GM23338 (cell line): ENCODE data around the gene RPA1. TPM values are rescaled to one million over a fixed set of nuclear protein-coding genes. Genes with fewer than 3 reads are reported as not detected.

Experiments used
- ATAC-seq: fragments of 200-7000 bp; cut with Tn5 transposase; 3 replicates; pipeline ENCODE4 v1.9.1; 2020
- DNase-seq: peaks from one replicate; pipeline ENCODE4 v3.0.0-alpha.2; 2015; ENCODE audit warnings: low spot score
- H2AFZ ChIP-seq: fragments of 200-600 bp; sonication (generic); 2 replicates; pipeline ENCODE4 v1.8.0; 2016; ENCODE audit warnings: antibody characterized with exemption, mild to moderate bottlenecking, moderate library complexity
- H3F3A ChIP-seq: fragments of 200-600 bp; sonication (generic); replicated peaks from 2 replicates; pipeline ENCODE4 v1.8.0; 2017; ENCODE audit warnings: antibody characterized with exemption, mixed run types, low read depth
- H3K27ac ChIP-seq: fragments of 200-600 bp; sonication (generic); 2 replicates; pipeline ENCODE4 v1.6.1; 2016; ENCODE audit warnings: low read depth
- H3K27me3 ChIP-seq: fragments of 200-600 bp; sonication (generic); 2 replicates; pipeline ENCODE4 v1.8.0; 2016; ENCODE audit warnings: mild to moderate bottlenecking, mixed run types, moderate library complexity; ENCODE audit not compliant: insufficient read depth
- H3K36me3 ChIP-seq: fragments of 200-600 bp; sonication (generic); 2 replicates; pipeline ENCODE4 v1.8.0; 2016; ENCODE audit warnings: mild to moderate bottlenecking; ENCODE audit not compliant: insufficient read depth
- H3K4me1 ChIP-seq: fragments of 200-600 bp; sonication (generic); 2 replicates; pipeline ENCODE4 v1.8.0; 2016; ENCODE audit warnings: mild to moderate bottlenecking, moderate library complexity; ENCODE audit not compliant: insufficient read depth
- H3K4me2 ChIP-seq: fragments of 200-600 bp; sonication (generic); 2 replicates; pipeline ENCODE4 v1.7.1; 2017; ENCODE audit warnings: mixed run types
- H3K4me3 ChIP-seq: fragments of 200-600 bp; sonication (generic); 2 replicates; pipeline ENCODE4 v1.6.1; 2016; ENCODE audit warnings: mixed run types
- H3K79me2 ChIP-seq: fragments of 200-600 bp; sonication (generic); replicated peaks from 2 replicates; pipeline ENCODE4 v1.8.0; 2017; ENCODE audit warnings: mild to moderate bottlenecking; ENCODE audit not compliant: insufficient read depth
- H3K9me2 ChIP-seq: fragments of 200-600 bp; sonication (generic); 2 replicates; pipeline ENCODE4 v1.8.0; 2017; ENCODE audit not compliant: insufficient read depth
- H4K20me1 ChIP-seq: fragments of 200-600 bp; sonication (generic); replicated peaks from 2 replicates; pipeline ENCODE4 v1.8.0; 2017; ENCODE audit warnings: mild to moderate bottlenecking; ENCODE audit not compliant: insufficient read depth
- H3K27ac Mint-ChIP-seq: 2 replicates; pipeline ENCODE4 v1.8.0; 2020; ENCODE audit warnings: inconsistent platforms, mild to moderate bottlenecking, moderate library complexity, mixed read lengths
- H3K27me3 Mint-ChIP-seq: 3 replicates; pipeline ENCODE4 v1.8.0; 2022; ENCODE audit warnings: low read depth, mild to moderate bottlenecking, moderate library complexity, mixed read lengths, inconsistent platforms; ENCODE audit not compliant: insufficient read depth, poor library complexity
- H3K36me3 Mint-ChIP-seq: 3 replicates; pipeline ENCODE4 v1.8.0; 2021; ENCODE audit warnings: low read depth, mild to moderate bottlenecking, inconsistent platforms, moderate library complexity, mixed read lengths
- H3K4me1 Mint-ChIP-seq: 3 replicates; pipeline ENCODE4 v1.8.0; 2020; ENCODE audit warnings: mild to moderate bottlenecking, inconsistent platforms, mixed read lengths
- H3K4me3 Mint-ChIP-seq: 3 replicates; pipeline ENCODE4 v1.8.0; 2021; ENCODE audit warnings: moderate library complexity, mild to moderate bottlenecking, inconsistent platforms, mixed read lengths
- H3K9me3 Mint-ChIP-seq: 3 replicates; pipeline ENCODE4 v1.8.0; 2020; ENCODE audit warnings: moderate library complexity, mild to moderate bottlenecking, inconsistent platforms, mixed read lengths
- CREB1 ChIP-seq: fragments of 250-450 bp; sonication (Bioruptor Pico); IDR thresholded peaks from 2 replicates; pipeline ENCODE4 v1.5.0; 2020; ENCODE audit warnings: low read depth, mild to moderate bottlenecking, moderate library complexity
- CTCF ChIP-seq, 2 experiments: fragments of 200-600 bp in 1 of 2; sonication (generic) in 1 of 2; conservative IDR thresholded peaks; 2 replicates each; pipeline versions ENCODE4 v1.5.1 to v1.6.1; 2016 to 2017; ENCODE audit warnings: antibody characterized with exemption in 2 of 2, low read depth in 2 of 2, mild to moderate bottlenecking in 2 of 2, moderate library complexity in 1 of 2
- ETS1 ChIP-seq: IDR thresholded peaks from 2 replicates; pipeline ENCODE4 v1.6.1; 2016; ENCODE audit warnings: antibody characterized with exemption
- EZH2 ChIP-seq: fragments of 200-600 bp; sonication (generic); IDR thresholded peaks from one replicate; pipeline ENCODE4 v1.8.0; 2017; ENCODE audit warnings: antibody characterized with exemption, mild to moderate bottlenecking, low read depth; ENCODE audit not compliant: unreplicated experiment
- EZH2phosphoT487 ChIP-seq: fragments of 200-600 bp; sonication (generic); IDR thresholded peaks from one replicate; pipeline ENCODE4 v1.8.1; 2018; ENCODE audit warnings: antibody characterized with exemption; ENCODE audit not compliant: unreplicated experiment
- JUNB ChIP-seq: IDR thresholded peaks from one replicate; pipeline ENCODE4 v1.6.1; 2016; ENCODE audit warnings: antibody characterized with exemption; ENCODE audit not compliant: unreplicated experiment
- NANOG ChIP-seq: IDR thresholded peaks from 2 replicates; pipeline ENCODE4 v1.6.1; 2016; ENCODE audit warnings: antibody characterized with exemption, borderline replicate concordance
- POLR2AphosphoS5 ChIP-seq: IDR thresholded peaks from 2 replicates; pipeline ENCODE4 v1.6.1; 2016; ENCODE audit warnings: antibody characterized with exemption, low read depth
- REST ChIP-seq: IDR thresholded peaks from one replicate; pipeline ENCODE4 v1.6.1; 2018; ENCODE audit warnings: antibody characterized with exemption; ENCODE audit not compliant: unreplicated experiment
- STAT1 ChIP-seq: IDR thresholded peaks from one replicate; pipeline ENCODE4 v1.6.1; 2016; ENCODE audit warnings: antibody characterized with exemption; ENCODE audit not compliant: unreplicated experiment
- ZNF114 ChIP-seq: fragments of 250-450 bp; sonication (Bioruptor Pico); IDR thresholded peaks from 2 replicates; pipeline ENCODE4 v1.5.0; 2020; ENCODE audit warnings: mild to moderate bottlenecking, moderate library complexity
- ZNF331 ChIP-seq: fragments of 250-450 bp; sonication (Bioruptor Pico); IDR thresholded peaks from 2 replicates; pipeline ENCODE4 v1.5.0; 2020; ENCODE audit warnings: low read depth, mild to moderate bottlenecking, moderate library complexity
- ZNF462 ChIP-seq: fragments of 250-450 bp; sonication (Bioruptor Pico); IDR thresholded peaks from 2 replicates; pipeline ENCODE4 v1.5.0; 2020; ENCODE audit warnings: mild to moderate bottlenecking, moderate library complexity
- polyA plus RNA-seq: library from polyadenylated mRNA; unstranded; fragments of >200 nt; fragmentation: Nextera tagmentation; extraction: Ambion mirVana; gene quantifications from 2 replicates; pipeline ENCODE4 v1.2.1, GENCODE V29; 2016
- total RNA-seq: library from RNA; depleted of rRNA; stranded (reverse); fragments of >200 nt; shearing (Covaris generic); gene quantifications from 2 replicates; pipeline ENCODE4 v1.2.3, GENCODE V29; 2014

Gene RPA1
- total and polyA plus RNA-seq, 2 experiments from 2014 or later: 33.7 to 52.1 TPM

GRCh38 chr17:1919201-1919600, 89.4 kb downstream of the RPA1 start:
- peaks cover 4% of the 10 kb centered on the region; the same call in 2 of the 3 replicates for H3K4me1 Mint-ChIP-seq
- Histone ChIP-seq H3F3A (no peaks in the 10 kb centered on the region), H4K20me1 (0 out of 2 replicates have a peak, but pooled peaks cover 4% of the 10 kb centered on the region), H3K4me3 (no peak overlapping the region), H2AFZ (0 out of 2 replicates have a peak overlapping the region, but pooled peaks have one; percentile 18), H3K27me3 (peaks cover 4% of the 10 kb centered on the region; the same call in 1 of the 2 replicates), H3K4me2 (no peak overlapping the region), H3K4me1 (no peaks in the 10 kb centered on the region), H3K79me2 (no peaks in the 10 kb centered on the region), H3K9me2 (no peaks in the 10 kb centered on the region), H3K27ac (no peak overlapping the region), H3K36me3 (no peaks in the 10 kb centered on the region)
- H3K27ac Mint-ChIP-seq: no peak overlapping the region
- no peaks in the 10 kb centered on the region for H3K9me3 Mint-ChIP-seq
- H3K36me3 Mint-ChIP-seq: no peaks in the 10 kb centered on the region
- no peak for DNase-seq
- ATAC-seq: no peak
- no peak overlapping the region for H3K4me3 Mint-ChIP-seq
- peaks cover 22% of the 10 kb centered on the region for H3K27me3 Mint-ChIP-seq
- no peak for TF ChIP-seq STAT1
- TF ChIP-seq REST: no peak
- TF ChIP-seq CREB1 (CRISPR knock-in tag): no peak
- TF ChIP-seq ZNF331 (CRISPR knock-in tag): no peak
- TF ChIP-seq ZNF462 (CRISPR knock-in tag): no peak
- no peak for TF ChIP-seq CTCF (conservative IDR thresholded peaks at IDR 0.05; ENCODE audit: low read depth in 2 of 2)
- no peak for TF ChIP-seq NANOG
- no peak for TF ChIP-seq ETS1
- TF ChIP-seq EZH2: no peak
- TF ChIP-seq EZH2phosphoT487: no peak
- no peak for TF ChIP-seq JUNB
- TF ChIP-seq POLR2AphosphoS5: no peak
- TF ChIP-seq ZNF114 (CRISPR knock-in tag): no peak
